ENCODE data around the gene GLTPD2. TPM values are rescaled to one million over a fixed set of nuclear protein-coding genes. Genes with fewer than 3 reads are reported as not detected.

The GLTPD2 gene
- total and polyA plus RNA-seq, 10 of the 15 experiments (the other 5 are each of a cell fraction or from before 2014, with no cell fraction given) = 0.16 to 0.34 TPM; not detected in 8

DNA sequence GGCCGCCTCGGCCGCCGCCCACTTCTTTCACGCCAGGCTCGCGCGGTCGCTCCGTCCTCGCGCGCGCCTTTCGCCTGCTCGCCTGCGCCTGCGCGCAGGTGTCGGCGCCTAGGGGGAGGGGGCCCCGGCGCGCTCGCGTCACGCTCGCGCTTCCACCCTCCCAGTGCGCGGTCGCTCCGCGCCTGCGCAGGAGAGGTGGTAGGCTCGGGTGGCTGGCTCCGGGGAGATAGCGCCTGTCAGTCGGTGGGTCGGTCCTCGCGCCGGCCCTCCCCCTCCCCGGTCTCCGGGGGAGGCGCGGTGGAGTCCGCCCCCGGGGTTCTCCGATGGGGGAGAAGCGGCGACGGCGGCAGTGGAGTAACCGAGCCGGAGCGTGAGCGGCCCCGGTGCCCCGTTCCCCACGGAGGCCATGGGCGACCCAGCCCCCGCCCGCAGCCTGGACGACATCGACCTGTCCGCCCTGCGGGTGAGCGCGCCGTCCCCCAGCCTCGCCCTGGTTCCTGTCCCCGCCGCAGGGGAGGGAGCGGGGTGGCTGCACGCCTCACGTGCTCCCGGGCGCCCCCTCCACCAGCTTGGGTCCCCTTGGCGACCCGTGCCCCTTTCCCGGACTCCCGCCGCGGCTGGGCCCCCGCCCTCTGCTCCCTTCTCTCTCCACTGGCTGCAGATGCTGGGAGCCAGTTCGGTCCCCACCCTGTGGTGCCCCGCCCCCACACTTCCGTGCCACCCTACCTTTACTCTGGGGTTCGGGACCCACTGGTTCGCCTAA is 44.6 kb downstream of the GLTPD2 start, which contains the start of gene MINK1 (continued):
- TF ChIP-seq, protein P1, sequence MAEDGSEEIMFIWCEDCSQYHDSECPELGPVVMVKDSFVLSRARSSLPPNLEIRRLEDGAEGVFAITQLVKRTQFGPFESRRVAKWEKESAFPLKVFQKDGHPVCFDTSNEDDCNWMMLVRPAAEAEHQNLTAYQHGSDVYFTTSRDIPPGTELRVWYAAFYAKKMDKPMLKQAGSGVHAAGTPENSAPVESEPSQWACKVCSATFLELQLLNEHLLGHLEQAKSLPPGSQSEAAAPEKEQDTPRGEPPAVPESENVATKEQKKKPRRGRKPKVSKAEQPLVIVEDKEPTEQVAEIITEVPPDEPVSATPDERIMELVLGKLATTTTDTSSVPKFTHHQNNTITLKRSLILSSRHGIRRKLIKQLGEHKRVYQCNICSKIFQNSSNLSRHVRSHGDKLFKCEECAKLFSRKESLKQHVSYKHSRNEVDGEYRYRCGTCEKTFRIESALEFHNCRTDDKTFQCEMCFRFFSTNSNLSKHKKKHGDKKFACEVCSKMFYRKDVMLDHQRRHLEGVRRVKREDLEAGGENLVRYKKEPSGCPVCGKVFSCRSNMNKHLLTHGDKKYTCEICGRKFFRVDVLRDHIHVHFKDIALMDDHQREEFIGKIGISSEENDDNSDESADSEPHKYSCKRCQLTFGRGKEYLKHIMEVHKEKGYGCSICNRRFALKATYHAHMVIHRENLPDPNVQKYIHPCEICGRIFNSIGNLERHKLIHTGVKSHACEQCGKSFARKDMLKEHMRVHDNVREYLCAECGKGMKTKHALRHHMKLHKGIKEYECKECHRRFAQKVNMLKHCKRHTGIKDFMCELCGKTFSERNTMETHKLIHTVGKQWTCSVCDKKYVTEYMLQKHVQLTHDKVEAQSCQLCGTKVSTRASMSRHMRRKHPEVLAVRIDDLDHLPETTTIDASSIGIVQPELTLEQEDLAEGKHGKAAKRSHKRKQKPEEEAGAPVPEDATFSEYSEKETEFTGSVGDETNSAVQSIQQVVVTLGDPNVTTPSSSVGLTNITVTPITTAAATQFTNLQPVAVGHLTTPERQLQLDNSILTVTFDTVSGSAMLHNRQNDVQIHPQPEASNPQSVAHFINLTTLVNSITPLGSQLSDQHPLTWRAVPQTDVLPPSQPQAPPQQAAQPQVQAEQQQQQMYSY (CRISPR knock-in tag; IDR thresholded peaks at IDR 0.05) = no peak
- TF ChIP-seq RFX5 (IDR thresholded peaks at IDR 0.05; ENCODE audit: low read depth, low read length) (no peak), NFYB (IDR thresholded peaks at IDR 0.05; ENCODE audit: insufficient read depth, low read depth, low read length) (no peak), EED (IDR thresholded peaks at IDR 0.05; ENCODE audit: low read depth) (no peak), SREBF2 (IDR thresholded peaks at IDR 0.05; ENCODE audit: low read length) (no peak), CREB1 (IDR thresholded peaks at IDR 0.05; ENCODE audit: low read depth) (peak; percentile 84), ZZZ3 (IDR thresholded peaks at IDR 0.05; ENCODE audit: control insufficient read depth, insufficient read length, low read depth) (no peak), MYC (IDR thresholded peaks at IDR 0.05; ENCODE audit: insufficient read depth, insufficient read length, insufficient replicate concordance, low read length, severe bottlenecking) (no peak), ZNF622 (IDR thresholded peaks at IDR 0.05) (no peak), JUND (IDR thresholded peaks at IDR 0.05; ENCODE audit: low read depth, low read length) (no peak), BHLHE40 (IDR thresholded peaks at IDR 0.05; ENCODE audit: borderline replicate concordance in 1 of 2, low read depth in 2 of 2, low read length in 1 of 2) (peak; percentile 52 to 88; a peak in 3 of 4 replicates), PAX5 (IDR thresholded peaks at IDR 0.05; ENCODE audit: borderline replicate concordance, low read depth, low read length) (peak; percentile 92)
- TF ChIP-seq, protein P2, sequence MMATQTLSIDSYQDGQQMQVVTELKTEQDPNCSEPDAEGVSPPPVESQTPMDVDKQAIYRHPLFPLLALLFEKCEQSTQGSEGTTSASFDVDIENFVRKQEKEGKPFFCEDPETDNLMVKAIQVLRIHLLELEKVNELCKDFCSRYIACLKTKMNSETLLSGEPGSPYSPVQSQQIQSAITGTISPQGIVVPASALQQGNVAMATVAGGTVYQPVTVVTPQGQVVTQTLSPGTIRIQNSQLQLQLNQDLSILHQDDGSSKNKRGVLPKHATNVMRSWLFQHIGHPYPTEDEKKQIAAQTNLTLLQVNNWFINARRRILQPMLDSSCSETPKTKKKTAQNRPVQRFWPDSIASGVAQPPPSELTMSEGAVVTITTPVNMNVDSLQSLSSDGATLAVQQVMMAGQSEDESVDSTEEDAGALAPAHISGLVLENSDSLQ (IDR thresholded peaks at IDR 0.05) = no peak
- TF ChIP-seq, protein P3, sequence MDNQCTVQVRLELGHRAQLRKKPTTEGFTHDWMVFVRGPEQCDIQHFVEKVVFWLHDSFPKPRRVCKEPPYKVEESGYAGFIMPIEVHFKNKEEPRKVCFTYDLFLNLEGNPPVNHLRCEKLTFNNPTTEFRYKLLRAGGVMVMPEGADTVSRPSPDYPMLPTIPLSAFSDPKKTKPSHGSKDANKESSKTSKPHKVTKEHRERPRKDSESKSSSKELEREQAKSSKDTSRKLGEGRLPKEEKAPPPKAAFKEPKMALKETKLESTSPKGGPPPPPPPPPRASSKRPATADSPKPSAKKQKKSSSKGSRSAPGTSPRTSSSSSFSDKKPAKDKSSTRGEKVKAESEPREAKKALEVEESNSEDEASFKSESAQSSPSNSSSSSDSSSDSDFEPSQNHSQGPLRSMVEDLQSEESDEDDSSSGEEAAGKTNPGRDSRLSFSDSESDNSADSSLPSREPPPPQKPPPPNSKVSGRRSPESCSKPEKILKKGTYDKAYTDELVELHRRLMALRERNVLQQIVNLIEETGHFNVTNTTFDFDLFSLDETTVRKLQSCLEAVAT (IDR thresholded peaks at IDR 0.05) = no peak
- TF ChIP-seq, protein P4, sequence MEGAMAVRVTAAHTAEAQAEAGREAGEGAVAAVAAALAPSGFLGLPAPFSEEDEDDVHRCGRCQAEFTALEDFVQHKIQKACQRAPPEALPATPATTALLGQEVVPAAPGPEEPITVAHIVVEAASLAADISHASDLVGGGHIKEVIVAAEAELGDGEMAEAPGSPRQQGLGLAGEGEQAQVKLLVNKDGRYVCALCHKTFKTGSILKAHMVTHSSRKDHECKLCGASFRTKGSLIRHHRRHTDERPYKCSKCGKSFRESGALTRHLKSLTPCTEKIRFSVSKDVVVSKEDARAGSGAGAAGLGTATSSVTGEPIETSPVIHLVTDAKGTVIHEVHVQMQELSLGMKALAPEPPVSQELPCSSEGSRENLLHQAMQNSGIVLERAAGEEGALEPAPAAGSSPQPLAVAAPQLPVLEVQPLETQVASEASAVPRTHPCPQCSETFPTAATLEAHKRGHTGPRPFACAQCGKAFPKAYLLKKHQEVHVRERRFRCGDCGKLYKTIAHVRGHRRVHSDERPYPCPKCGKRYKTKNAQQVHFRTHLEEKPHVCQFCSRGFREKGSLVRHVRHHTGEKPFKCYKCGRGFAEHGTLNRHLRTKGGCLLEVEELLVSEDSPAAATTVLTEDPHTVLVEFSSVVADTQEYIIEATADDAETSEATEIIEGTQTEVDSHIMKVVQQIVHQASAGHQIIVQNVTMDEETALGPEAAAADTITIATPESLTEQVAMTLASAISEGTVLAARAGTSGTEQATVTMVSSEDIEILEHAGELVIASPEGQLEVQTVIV (IDR thresholded peaks at IDR 0.05; ENCODE audit: borderline replicate concordance, partially characterized antibody) = no peak
- TF ChIP-seq, protein P5, sequence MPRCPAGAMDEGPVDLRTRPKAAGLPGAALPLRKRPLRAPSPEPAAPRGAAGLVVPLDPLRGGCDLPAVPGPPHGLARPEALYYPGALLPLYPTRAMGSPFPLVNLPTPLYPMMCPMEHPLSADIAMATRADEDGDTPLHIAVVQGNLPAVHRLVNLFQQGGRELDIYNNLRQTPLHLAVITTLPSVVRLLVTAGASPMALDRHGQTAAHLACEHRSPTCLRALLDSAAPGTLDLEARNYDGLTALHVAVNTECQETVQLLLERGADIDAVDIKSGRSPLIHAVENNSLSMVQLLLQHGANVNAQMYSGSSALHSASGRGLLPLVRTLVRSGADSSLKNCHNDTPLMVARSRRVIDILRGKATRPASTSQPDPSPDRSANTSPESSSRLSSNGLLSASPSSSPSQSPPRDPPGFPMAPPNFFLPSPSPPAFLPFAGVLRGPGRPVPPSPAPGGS (IDR thresholded peaks at IDR 0.05; ENCODE audit: borderline replicate concordance, insufficient read depth, low read depth, low read length, poor library complexity, severe bottlenecking) = no peak
